ENCODE measurements around the gene RPL6. TPM values are rescaled to one million over a fixed set of nuclear protein-coding genes. Genes with fewer than 3 reads are reported as not detected.
A peak's percentile ranks its signal among the peaks of the same experiment; 100 is the strongest.

RPL6 gene
- total RNA-seq, 2 donors from 2014 or later = 700 to 967 TPM

DNA sequence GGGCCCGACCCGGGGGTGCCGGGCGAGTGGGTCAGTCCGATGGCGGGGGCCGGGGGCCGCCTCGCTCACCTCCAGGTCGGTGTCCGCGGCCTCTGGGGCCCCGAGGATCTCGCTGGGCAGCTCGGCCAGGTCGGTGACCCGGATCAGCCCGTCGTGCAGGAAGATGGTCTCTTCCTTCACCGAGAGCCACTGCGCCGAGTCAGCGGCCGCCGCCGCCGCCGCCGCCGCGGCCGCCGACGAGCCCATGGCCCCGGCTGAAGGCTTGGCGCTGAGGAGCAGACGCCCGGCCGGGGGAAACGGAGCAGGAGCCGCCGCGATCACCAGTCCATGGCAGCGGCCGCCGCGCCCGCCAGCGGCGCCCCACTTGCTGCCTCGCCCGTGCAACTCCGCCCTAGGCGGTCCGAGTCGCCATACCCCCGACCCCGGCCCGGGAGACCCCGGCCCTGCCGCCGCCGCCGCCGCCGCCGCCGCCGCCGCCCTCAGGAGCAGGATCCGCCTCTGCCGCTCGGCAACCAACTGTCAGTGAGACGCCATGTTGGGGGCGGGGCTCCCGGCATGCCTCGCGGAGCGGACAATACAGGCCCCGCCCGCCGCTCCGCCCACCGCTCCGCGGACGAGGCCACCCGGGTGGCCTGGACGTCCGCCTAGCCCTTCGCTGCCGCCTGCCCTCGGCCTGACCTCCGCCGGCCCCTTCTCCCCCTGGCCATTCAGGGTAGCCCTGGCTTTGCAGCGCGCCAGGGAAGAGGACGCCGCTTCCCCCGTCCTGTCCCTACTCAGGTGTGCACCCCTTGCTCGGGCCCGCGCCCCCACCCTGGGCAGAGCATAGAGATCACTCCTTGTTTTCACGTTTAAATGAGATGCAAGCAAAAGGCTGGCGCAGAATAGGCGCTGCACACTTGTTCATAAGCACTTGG is 27.3 kb downstream of the RPL6 start, which contains the start of gene HECTD4:
Gene HECTD4, minus strand, starts transcription at position 549 of the 914 bp plus-strand sequence. Its CDS starts 303 bp downstream, at position 246.
- Histone ChIP-seq H3K27ac (peak within 1 kb of the TSS; percentile 74 to 81), H3K9me3 (no peaks in the 10 kb centered on the region), H3K4me1 (peaks cover 0 to 20% of the 10 kb centered on the region in 2 donors), H3K4me3 (peak within 1 kb of the TSS; percentile 73 to 97), H3K36me3 (no peaks in the 10 kb centered on the region), H3K27me3 (no peaks in the 10 kb centered on the region)
- peak; percentile 92 for DNase-seq (ENCODE audit: low spot score)
- TF ChIP-seq, protein P1, sequence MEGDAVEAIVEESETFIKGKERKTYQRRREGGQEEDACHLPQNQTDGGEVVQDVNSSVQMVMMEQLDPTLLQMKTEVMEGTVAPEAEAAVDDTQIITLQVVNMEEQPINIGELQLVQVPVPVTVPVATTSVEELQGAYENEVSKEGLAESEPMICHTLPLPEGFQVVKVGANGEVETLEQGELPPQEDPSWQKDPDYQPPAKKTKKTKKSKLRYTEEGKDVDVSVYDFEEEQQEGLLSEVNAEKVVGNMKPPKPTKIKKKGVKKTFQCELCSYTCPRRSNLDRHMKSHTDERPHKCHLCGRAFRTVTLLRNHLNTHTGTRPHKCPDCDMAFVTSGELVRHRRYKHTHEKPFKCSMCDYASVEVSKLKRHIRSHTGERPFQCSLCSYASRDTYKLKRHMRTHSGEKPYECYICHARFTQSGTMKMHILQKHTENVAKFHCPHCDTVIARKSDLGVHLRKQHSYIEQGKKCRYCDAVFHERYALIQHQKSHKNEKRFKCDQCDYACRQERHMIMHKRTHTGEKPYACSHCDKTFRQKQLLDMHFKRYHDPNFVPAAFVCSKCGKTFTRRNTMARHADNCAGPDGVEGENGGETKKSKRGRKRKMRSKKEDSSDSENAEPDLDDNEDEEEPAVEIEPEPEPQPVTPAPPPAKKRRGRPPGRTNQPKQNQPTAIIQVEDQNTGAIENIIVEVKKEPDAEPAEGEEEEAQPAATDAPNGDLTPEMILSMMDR (IDR thresholded peaks at IDR 0.05) = no peak

DNA sequence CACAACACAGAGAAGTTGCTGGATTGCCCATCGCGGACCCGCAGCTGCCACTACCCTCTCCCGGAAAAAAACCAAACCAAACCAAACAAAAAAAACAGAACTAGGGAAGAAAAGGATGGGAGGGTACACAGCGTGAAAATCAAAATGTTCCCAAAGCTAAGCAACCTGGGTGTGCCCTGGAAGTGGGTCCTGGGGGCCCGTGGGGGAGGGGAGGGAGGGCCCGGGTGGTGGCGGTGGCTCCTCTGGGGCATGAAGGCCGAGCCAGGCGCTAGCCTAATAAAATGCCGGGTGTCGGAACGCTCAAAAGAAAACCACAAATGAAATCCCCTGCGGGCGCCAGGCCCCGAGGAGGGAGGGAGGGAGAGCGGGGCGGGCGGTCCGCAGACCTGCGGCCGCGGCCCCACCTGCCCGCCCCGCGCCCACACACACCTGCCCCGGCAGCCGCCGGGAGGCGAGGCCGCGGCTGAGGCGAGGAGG is 28.0 kb downstream of the RPL6 start:
- no peaks in the 10 kb centered on the region for H3K27me3 ChIP-seq
- peaks cover 0 to 20% of the 10 kb centered on the region in 2 donors for H3K4me1 ChIP-seq
- no peaks in the 10 kb centered on the region for H3K36me3 ChIP-seq
- TF ChIP-seq, protein P1 (IDR thresholded peaks at IDR 0.05) = no peak
- DNase-seq (ENCODE audit: low spot score) = peak; percentile 47
- H3K9me3 ChIP-seq = no peaks in the 10 kb centered on the region
- H3K4me3 ChIP-seq = peak overlapping the region; percentile 73 to 97
- peak overlapping the region; percentile 74 to 81 for H3K27ac ChIP-seq

DNA sequence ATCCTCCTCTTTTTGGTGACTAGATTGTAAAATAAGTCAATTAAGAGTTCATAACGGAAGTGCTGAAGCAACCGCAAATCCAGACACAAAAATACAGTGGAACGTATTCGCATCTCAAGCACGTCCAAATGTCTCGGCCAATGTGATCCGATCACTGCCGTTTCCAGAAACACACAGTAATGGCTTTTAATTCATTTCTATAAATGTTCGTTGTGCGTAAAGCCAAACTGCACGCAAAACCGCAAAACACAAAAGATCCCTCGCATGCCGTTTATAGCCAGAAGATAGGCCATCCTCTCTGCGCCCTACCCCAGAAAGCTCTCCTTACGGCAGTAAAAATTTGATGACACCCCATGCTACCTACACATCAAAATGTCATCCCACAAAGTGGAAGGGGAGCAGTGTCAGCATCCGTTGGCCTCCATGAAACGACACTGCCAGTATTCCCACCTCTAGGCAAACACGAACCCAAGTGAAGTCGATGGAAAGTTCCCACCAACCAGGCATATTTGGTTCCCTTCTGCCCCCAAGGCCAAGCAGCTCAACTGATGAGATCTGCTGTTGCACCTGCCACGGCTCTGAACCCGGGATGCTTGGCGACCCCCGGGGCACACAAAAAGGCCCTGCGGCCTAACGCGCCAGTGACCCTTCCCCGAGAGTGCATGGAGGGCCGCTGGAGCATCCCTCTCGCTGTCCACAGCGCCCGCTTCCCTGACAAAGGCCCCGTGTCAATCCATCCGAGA is 28.6 kb downstream of the RPL6 start:
- DNase-seq (ENCODE audit: low spot score) = peak; percentile 44
- TF ChIP-seq, protein P1 (IDR thresholded peaks at IDR 0.05) = no peak
- H3K27me3 ChIP-seq = no peaks in the 10 kb centered on the region
- H3K27ac ChIP-seq = peak overlapping the region in 1 of 2 donors; percentile 81
- H3K9me3 ChIP-seq = no peaks in the 10 kb centered on the region
- peak overlapping the region; percentile 73 to 97 for H3K4me3 ChIP-seq
- peaks cover 0 to 20% of the 10 kb centered on the region in 2 donors for H3K4me1 ChIP-seq
- no peaks in the 10 kb centered on the region for H3K36me3 ChIP-seq

DNA sequence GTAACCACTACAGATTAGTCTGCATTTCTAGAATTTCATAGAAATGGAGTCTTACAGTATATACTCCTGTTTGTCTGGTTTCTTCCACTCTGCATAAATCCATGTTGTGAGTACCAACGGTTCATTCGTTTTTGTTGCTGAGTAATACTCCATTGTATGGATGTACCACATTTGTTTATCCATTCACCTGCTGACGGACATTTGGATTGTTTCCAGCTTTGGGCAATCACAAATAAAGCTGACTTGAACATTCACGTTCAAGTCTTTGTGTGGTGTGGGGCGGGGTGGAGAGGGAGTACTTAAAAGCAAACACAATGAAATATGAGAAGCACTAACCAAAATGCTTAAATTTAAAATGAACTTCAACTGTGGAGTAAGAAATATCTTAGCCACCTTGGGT is 34.3 kb downstream of the RPL6 start:
- no peak overlapping the region for H3K27ac ChIP-seq
- no peaks in the 10 kb centered on the region for H3K36me3 ChIP-seq
- H3K9me3 ChIP-seq = no peaks in the 10 kb centered on the region
- TF ChIP-seq, protein P1 (IDR thresholded peaks at IDR 0.05) = no peak
- H3K4me1 ChIP-seq = peaks cover 0 to 5% of the 10 kb centered on the region in 2 donors
- DNase-seq (ENCODE audit: low spot score) = no peak
- no peaks in the 10 kb centered on the region for H3K27me3 ChIP-seq
- no peak overlapping the region for H3K4me3 ChIP-seq

DNA sequence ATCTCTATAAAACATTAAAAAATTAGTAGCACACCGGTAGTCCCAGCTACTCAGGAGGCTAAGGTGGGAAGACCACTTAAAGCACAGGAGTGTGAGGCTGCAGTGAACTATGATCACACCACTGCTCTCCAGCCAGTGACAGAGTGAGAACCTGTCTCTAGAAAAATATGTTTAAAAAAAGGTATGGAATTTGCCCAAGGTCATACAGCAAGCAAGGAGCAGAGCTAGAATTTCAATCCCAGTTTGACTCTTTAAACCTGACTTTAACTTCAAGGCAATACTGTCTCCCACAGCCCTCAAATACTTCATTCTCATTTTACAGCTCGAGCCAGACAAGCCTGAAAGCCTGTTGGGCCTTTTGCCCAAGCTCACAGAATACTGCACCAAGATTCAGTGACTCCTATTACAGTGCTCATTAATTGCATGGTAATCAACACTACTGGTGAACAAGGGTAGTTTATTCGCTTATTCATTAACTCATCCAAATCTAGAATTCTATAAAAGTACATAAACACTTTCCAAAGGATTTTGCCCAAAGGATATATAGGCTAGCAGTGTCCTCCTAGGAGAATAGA is 35.2 kb downstream of the RPL6 start:
- H3K4me1 ChIP-seq = peaks cover 0 to 5% of the 10 kb centered on the region in 2 donors
- H3K27ac ChIP-seq = no peak overlapping the region
- peak; percentile 5 for DNase-seq (ENCODE audit: low spot score)
- H3K36me3 ChIP-seq = no peaks in the 10 kb centered on the region
- H3K27me3 ChIP-seq = no peaks in the 10 kb centered on the region
- H3K9me3 ChIP-seq = no peaks in the 10 kb centered on the region
- TF ChIP-seq, protein P1 (IDR thresholded peaks at IDR 0.05) = no peak
- H3K4me3 ChIP-seq = no peak overlapping the region

Measured in right atrium auricular region (tissue), 2 donors.